Neural progenitor cell (in vitro differentiated cells): ENCODE measurements around the gene DLL1. TPM values are rescaled to one million over a fixed set of nuclear protein-coding genes. Genes with fewer than 3 reads are reported as not detected.
A peak's percentile ranks its signal among the peaks of the same experiment; 100 is the strongest.

ENCODE experiments used
- DNase-seq: peaks from one replicate; pipeline ENCODE4 v3.0.0-alpha.2; 2016; ENCODE audit warnings: low spot score
- H2AFZ ChIP-seq: fragments of 200-600 bp; sonication (generic); replicated peaks from 2 replicates; pipeline ENCODE4 v1.6.1; 2016; ENCODE audit warnings: antibody characterized with exemption
- H3F3A ChIP-seq: fragments of 200-600 bp; sonication (generic); 2 replicates; pipeline ENCODE4 v1.6.1; 2016; ENCODE audit warnings: antibody characterized with exemption, low read depth
- H3K27ac ChIP-seq: fragments of 200-600 bp; sonication (generic); 2 replicates; pipeline ENCODE4 v1.5.1; 2016; ENCODE audit warnings: mild to moderate bottlenecking
- H3K27me3 ChIP-seq: fragments of 200-600 bp; sonication (generic); 2 replicates; pipeline ENCODE4 v1.6.1; 2016; ENCODE audit warnings: mild to moderate bottlenecking, moderate library complexity
- H3K36me3 ChIP-seq: fragments of 200-600 bp; sonication (generic); 2 replicates; pipeline ENCODE4 v1.5.1; 2016
- H3K4me1 ChIP-seq: fragments of 200-600 bp; sonication (generic); 2 replicates; pipeline ENCODE4 v1.6.1; 2016; ENCODE audit warnings: mixed run types
- H3K4me2 ChIP-seq: fragments of 200-600 bp; sonication (generic); 2 replicates; pipeline ENCODE4 v1.6.1; 2016
- H3K4me3 ChIP-seq: fragments of 200-600 bp; sonication (generic); 2 replicates; pipeline ENCODE4 v1.5.1; 2016
- H3K79me2 ChIP-seq: fragments of 200-600 bp; sonication (generic); 2 replicates; pipeline ENCODE4 v1.6.1; 2016; ENCODE audit warnings: low read depth
- H3K9ac ChIP-seq: fragments of 200-600 bp; sonication (generic); 2 replicates; pipeline ENCODE4 v1.6.1; 2016
- H3K9me3 ChIP-seq: fragments of 200-600 bp; sonication (generic); 2 replicates; pipeline ENCODE4 v1.5.1; 2016; ENCODE audit warnings: low read depth
- H4K20me1 ChIP-seq: fragments of 200-600 bp; sonication (generic); 2 replicates; pipeline ENCODE4 v1.6.1; 2016; ENCODE audit warnings: low read depth
- H3K27ac Mint-ChIP-seq: 3 replicates; pipeline ENCODE4 v1.8.0; 2021; ENCODE audit warnings: mixed read lengths
- H3K27me3 Mint-ChIP-seq: 2 replicates; pipeline ENCODE4 v1.8.0; 2022; ENCODE audit warnings: low read depth, mild to moderate bottlenecking, inconsistent platforms, moderate library complexity, mixed read lengths; ENCODE audit not compliant: insufficient read depth
- H3K36me3 Mint-ChIP-seq: 3 replicates; pipeline ENCODE4 v1.8.0; 2021; ENCODE audit warnings: mixed read lengths
- H3K4me1 Mint-ChIP-seq: 3 replicates; pipeline ENCODE4 v1.8.0; 2021; ENCODE audit warnings: mixed read lengths
- H3K4me3 Mint-ChIP-seq: 3 replicates; pipeline ENCODE4 v1.8.0; 2021; ENCODE audit warnings: mild to moderate bottlenecking, moderate library complexity, mixed read lengths
- H3K9me3 Mint-ChIP-seq: 3 replicates; pipeline ENCODE4 v1.8.0; 2020; ENCODE audit warnings: mixed read lengths
- CTCF ChIP-seq: fragments of 200-600 bp; sonication (generic); IDR thresholded peaks from 2 replicates; pipeline ENCODE4 v1.5.1; 2017; ENCODE audit warnings: antibody characterized with exemption, mild to moderate bottlenecking
- EZH2 ChIP-seq: fragments of 200-600 bp; sonication (generic); IDR thresholded peaks from 2 replicates; pipeline ENCODE4 v1.6.1; 2017; ENCODE audit warnings: antibody characterized with exemption, mild to moderate bottlenecking, moderate library complexity
- EZH2phosphoT487 ChIP-seq: fragments of 200-600 bp; sonication (generic); IDR thresholded peaks from 2 replicates; pipeline ENCODE4 v1.6.1; 2017; ENCODE audit warnings: antibody characterized with exemption
- total RNA-seq: library from RNA; depleted of rRNA; stranded (reverse); fragments of >200 nt; gene quantifications from 2 replicates; pipeline ENCODE4 v1.2.3, GENCODE V29; 2015; ENCODE audit warnings: low replicate concordance

Gene DLL1
- total RNA-seq, 1 donor from 2014 or later = 35.9 TPM

- H3K4me3 Mint-ChIP-seq = peak overlapping the region; percentile 13
- Histone ChIP-seq H2AFZ (no peak overlapping the region), H3K36me3 (no peaks in the 10 kb centered on the region), H3F3A (no peaks in the 10 kb centered on the region), H3K4me2 (no peak overlapping the region), H4K20me1 (no peaks in the 10 kb centered on the region), H3K9me3 (no peaks in the 10 kb centered on the region), H3K79me2 (no peaks in the 10 kb centered on the region), H3K4me1 (peaks cover 6% of the 10 kb centered on the region), H3K27me3 (no peaks in the 10 kb centered on the region), H3K4me3 (no peak overlapping the region), H3K27ac (no peak overlapping the region), H3K9ac (no peak overlapping the region)
- H3K9me3 Mint-ChIP-seq = no peaks in the 10 kb centered on the region
- H3K27me3 Mint-ChIP-seq = peaks cover 18% of the 10 kb centered on the region
- H3K36me3 Mint-ChIP-seq = no peaks in the 10 kb centered on the region
- peaks cover 42% of the 10 kb centered on the region for H3K4me1 Mint-ChIP-seq
- DNase-seq = no peak
- TF ChIP-seq EZH2 = no peak
- TF ChIP-seq CTCF = no peak
- no peak for TF ChIP-seq EZH2phosphoT487
- no peak overlapping the region for H3K27ac Mint-ChIP-seq
Measured at GRCh38 chr6:170253226-170253909, 37.5 kb downstream of the DLL1 start.

GRCh38 chr6:170251776-170252571, 38.9 kb downstream of the DLL1 start:
- peak overlapping the region; percentile 72 for H3K27ac Mint-ChIP-seq

GRCh38 chr6:170250981-170251775, 39.7 kb downstream of the DLL1 start:
- no peak for TF ChIP-seq CTCF
- no peak for TF ChIP-seq EZH2
- no peak for TF ChIP-seq EZH2phosphoT487
- H3K9me3 Mint-ChIP-seq = no peaks in the 10 kb centered on the region

More at GRCh38 chr6:170251776-170252571, 38.9 kb downstream of the DLL1 start:
- Mint-ChIP-seq H3K4me1 (peaks cover 53% of the 10 kb centered on the region), H3K27me3 (peaks cover 22% of the 10 kb centered on the region), H3K9me3 (no peaks in the 10 kb centered on the region), H3K4me3 (no peak overlapping the region), H3K36me3 (no peaks in the 10 kb centered on the region)
- Histone ChIP-seq H2AFZ (no peak overlapping the region), H3K9me3 (no peaks in the 10 kb centered on the region), H3K4me3 (no peak overlapping the region), H3K4me2 (no peak overlapping the region), H3F3A (no peaks in the 10 kb centered on the region), H3K79me2 (no peaks in the 10 kb centered on the region), H3K36me3 (no peaks in the 10 kb centered on the region), H3K27me3 (no peaks in the 10 kb centered on the region), H4K20me1 (no peaks in the 10 kb centered on the region), H3K27ac (no peak overlapping the region), H3K9ac (no peak overlapping the region), H3K4me1 (peaks cover 10% of the 10 kb centered on the region)
- TF ChIP-seq EZH2phosphoT487 = no peak
- no peak for TF ChIP-seq CTCF
- TF ChIP-seq EZH2 = no peak
- DNase-seq = no peak

More at GRCh38 chr6:170250981-170251775, 39.7 kb downstream of the DLL1 start:
- Histone ChIP-seq H3K4me3 (no peak overlapping the region), H2AFZ (no peak overlapping the region), H3K27ac (no peak overlapping the region), H3K9ac (no peak overlapping the region), H3K27me3 (no peaks in the 10 kb centered on the region), H3F3A (no peaks in the 10 kb centered on the region), H4K20me1 (no peaks in the 10 kb centered on the region), H3K4me1 (peaks cover 10% of the 10 kb centered on the region), H3K4me2 (no peak overlapping the region), H3K36me3 (no peaks in the 10 kb centered on the region), H3K9me3 (no peaks in the 10 kb centered on the region), H3K79me2 (no peaks in the 10 kb centered on the region)
- Mint-ChIP-seq H3K36me3 (no peaks in the 10 kb centered on the region), H3K4me1 (peaks cover 54% of the 10 kb centered on the region), H3K4me3 (peak overlapping the region; percentile 24), H3K27ac (peak overlapping the region; percentile 86), H3K27me3 (peaks cover 22% of the 10 kb centered on the region)
- no peak for DNase-seq
